ENCODE data around the gene MTHFR.

DNA sequence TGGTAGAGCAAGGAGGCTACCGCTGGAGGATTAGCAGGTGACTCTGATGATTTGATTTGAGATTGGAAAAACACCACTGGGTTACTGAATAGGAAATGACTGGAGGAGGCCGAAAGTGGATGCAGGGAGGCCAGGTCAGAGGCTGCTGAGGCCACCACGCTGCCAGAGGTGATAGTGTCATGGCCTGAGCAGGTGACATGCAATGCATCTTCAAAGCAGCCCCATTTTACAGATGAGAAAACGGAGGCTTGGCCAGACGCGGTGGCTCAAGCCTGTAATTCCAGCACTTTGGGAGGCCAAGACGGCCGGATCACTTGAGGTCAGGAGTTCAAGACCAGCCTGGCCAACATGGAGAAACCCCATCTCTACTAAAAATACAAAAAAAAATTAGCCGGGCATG lies 31.0 kb downstream of the MTHFR start:
- TF ChIP-seq HNF4A (conservative IDR thresholded peaks at IDR 0.05) (no peak), JUND (IDR thresholded peaks at IDR 0.05) (no peak), FOXA1 (IDR thresholded peaks at IDR 0.05) (no peak), TAF1 (conservative IDR thresholded peaks at IDR 0.05) (no peak), SP1 (IDR thresholded peaks at IDR 0.05) (no peak), NR2F2 (IDR thresholded peaks at IDR 0.05) (no peak), RAD21 (IDR thresholded peaks at IDR 0.05) (no peak), EGR1 (IDR thresholded peaks at IDR 0.05; ENCODE audit: low read depth in 2 of 2) (no peak)
- TF ChIP-seq, protein P1, sequence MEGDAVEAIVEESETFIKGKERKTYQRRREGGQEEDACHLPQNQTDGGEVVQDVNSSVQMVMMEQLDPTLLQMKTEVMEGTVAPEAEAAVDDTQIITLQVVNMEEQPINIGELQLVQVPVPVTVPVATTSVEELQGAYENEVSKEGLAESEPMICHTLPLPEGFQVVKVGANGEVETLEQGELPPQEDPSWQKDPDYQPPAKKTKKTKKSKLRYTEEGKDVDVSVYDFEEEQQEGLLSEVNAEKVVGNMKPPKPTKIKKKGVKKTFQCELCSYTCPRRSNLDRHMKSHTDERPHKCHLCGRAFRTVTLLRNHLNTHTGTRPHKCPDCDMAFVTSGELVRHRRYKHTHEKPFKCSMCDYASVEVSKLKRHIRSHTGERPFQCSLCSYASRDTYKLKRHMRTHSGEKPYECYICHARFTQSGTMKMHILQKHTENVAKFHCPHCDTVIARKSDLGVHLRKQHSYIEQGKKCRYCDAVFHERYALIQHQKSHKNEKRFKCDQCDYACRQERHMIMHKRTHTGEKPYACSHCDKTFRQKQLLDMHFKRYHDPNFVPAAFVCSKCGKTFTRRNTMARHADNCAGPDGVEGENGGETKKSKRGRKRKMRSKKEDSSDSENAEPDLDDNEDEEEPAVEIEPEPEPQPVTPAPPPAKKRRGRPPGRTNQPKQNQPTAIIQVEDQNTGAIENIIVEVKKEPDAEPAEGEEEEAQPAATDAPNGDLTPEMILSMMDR (IDR thresholded peaks at IDR 0.05; ENCODE audit: low read depth, low read length, missing input control), result no peak
- TF ChIP-seq, protein P2, sequence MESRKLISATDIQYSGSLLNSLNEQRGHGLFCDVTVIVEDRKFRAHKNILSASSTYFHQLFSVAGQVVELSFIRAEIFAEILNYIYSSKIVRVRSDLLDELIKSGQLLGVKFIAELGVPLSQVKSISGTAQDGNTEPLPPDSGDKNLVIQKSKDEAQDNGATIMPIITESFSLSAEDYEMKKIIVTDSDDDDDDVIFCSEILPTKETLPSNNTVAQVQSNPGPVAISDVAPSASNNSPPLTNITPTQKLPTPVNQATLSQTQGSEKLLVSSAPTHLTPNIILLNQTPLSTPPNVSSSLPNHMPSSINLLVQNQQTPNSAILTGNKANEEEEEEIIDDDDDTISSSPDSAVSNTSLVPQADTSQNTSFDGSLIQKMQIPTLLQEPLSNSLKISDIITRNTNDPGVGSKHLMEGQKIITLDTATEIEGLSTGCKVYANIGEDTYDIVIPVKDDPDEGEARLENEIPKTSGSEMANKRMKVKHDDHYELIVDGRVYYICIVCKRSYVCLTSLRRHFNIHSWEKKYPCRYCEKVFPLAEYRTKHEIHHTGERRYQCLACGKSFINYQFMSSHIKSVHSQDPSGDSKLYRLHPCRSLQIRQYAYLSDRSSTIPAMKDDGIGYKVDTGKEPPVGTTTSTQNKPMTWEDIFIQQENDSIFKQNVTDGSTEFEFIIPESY (IDR thresholded peaks at IDR 0.05), result no peak
- TF ChIP-seq, protein P3, sequence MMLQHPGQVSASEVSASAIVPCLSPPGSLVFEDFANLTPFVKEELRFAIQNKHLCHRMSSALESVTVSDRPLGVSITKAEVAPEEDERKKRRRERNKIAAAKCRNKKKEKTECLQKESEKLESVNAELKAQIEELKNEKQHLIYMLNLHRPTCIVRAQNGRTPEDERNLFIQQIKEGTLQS (IDR thresholded peaks at IDR 0.05), result no peak
- TF ChIP-seq, protein P4, sequence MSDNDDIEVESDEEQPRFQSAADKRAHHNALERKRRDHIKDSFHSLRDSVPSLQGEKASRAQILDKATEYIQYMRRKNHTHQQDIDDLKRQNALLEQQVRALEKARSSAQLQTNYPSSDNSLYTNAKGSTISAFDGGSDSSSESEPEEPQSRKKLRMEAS (IDR thresholded peaks at IDR 0.05), result no peak

Measured in liver (tissue), 3 donors.